Stimulated activated CD8-positive, alpha-beta memory T cell treated with anti-CD3 and anti-CD28 coated beads, Interleukin-12 subunit alpha, Interleukin-12 subunit beta, amount 100 ng/mL, for 24 hours (primary cell): ENCODE data around the gene SPATA25.
"Not testable (repeated sequence)": the region's sequence is repeated elsewhere in the genome, so short reads cannot be mapped to it uniquely, and the experiment has no call there.

Source experiments
- DNase-seq: peaks from one replicate; pipeline ENCODE4 v3.0.0-alpha.2; 2020; ENCODE audit errors: extremely low read depth

The SPATA25 gene

DNA sequence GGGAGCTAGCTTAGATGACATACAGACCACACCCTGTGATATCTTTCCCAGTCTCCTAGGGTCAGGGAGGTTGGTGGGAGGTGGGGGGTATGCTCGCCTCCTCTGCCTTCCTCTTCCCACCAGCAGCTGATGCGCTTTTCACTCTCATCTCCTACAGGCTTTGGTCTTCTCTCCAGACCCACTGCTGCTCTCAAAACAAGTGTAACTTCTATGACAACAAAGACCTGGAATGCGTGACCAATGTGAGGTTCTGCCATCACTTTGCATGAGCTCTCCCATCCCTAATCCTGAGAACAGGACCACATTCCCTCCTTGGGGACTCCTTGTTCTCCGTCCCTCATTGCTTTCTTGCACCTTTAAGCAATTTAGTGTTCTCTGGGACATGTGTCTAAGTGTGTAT is 6.4 kb upstream of the SPATA25 start:
- no peak for DNase-seq

DNA sequence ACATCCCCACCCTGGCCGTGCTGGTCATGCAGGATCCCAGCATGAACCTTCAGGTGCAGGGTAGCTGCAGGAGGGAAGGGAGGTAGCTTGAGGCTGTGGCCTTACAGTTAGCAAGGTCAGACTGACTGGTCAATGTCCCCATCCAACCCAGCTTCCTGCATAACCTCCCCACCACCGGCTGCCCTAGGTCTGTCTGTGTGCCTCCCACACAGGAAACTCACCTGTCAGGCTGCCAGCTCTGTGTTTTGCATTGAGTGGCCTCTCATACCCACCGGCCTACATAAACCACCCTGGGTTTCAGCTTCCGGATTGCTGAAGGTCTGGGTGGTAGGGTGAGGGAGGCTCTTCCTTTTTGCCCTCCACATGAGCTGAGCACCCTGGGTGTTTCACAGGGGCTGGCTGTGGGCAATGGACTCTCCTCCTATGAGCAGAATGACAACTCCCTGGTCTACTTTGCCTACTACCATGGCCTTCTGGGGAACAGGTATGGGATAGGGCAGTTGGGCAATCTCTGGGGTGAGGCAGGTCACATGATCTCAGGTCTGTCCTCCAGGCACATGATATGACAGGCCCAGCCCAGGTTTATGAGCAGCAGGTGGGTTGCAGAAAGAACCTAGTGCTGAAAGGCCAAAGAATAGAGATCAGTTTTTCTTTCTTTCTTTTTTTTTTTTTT is 5.5 kb upstream of the SPATA25 start:
- no peak for DNase-seq

DNA sequence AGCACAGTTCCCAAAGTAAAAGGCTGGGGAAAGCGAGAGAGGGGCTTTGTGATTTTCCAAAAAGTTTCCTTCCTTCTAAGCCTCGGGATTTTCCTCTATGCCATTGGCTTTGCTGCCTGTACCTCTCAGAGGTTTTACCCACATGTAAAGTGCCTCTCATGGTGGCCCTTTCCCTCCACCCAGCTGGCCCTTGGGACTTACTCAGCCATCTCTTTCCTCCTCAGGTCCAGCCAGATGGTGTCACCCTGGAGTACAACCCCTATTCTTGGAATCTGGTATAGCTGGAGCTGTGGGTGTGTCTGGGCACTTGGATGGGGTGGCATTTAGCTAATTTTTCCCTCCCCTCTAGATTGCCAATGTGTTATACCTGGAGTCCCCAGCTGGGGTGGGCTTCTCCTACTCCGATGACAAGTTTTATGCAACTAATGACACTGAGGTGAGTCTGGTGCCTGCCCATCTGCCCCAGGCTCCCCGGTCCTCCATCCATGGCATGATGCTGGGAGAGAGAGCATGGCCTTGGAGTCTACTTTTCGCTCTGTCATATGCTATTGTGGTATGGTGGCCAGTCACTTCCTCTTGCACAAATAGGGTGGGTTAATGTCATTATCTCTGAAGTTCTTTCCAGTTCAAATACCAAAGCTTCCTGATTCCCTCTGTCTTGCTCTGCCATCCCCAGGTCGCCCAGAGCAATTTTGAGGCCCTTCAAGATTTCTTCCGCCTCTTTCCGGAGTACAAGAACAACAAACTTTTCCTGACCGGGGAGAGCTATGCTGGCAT is 4.8 kb upstream of the SPATA25 start:
- no peak for DNase-seq

DNA sequence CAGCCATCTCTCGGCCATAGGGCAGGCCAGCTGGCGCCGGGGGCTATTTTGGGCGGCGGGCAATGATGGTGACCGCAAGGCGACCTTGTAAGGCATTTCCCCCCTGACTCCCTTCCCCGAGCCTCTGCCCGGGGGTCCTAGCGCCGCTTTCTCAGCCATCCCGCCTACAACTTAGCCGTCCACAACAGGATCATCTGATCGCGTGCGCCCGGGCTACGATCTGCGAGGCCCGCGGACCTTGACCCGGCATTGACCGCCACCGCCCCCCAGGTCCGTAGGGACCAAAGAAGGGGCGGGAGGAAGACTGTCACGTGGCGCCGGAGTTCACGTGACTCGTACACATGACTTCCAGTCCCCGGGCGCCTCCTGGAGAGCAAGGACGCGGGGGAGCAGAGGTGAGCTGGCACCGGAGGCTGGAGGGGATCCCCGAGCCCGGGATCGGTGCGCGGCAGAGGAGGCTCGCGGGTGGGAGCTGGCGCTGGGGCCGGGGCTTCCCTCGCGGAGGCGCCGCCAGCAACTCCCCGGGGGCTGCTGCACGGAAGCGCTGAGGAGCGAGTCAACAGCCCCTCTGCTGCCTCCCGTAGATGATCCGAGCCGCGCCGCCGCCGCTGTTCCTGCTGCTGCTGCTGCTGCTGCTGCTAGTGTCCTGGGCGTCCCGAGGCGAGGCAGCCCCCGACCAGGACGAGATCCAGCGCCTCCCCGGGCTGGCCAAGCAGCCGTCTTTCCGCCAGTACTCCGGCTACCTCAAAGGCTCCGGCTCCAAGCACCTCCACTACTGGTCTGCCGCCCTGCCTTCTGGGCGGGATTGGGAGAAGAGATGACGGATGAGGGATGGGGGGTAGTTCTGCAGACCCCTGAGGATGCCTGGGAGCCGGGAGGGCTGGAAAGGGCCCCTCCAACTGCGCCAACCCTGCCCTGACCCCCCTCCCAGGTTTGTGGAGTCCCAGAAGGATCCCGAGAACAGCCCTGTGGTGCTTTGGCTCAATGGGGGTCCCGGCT is 3.9 kb upstream of the SPATA25 start, which contains the start of the genes CTSA and NEURL2:
CTSA (plus strand) TSS at position 351 of the 999 bp plus-strand sequence; CDS start at position 585, 234 bp downstream.
NEURL2 (minus strand) TSS at position 224 of the 999 bp plus-strand sequence; CDS start at position 7, 217 bp downstream.
- peak; percentile 72 for DNase-seq

DNA sequence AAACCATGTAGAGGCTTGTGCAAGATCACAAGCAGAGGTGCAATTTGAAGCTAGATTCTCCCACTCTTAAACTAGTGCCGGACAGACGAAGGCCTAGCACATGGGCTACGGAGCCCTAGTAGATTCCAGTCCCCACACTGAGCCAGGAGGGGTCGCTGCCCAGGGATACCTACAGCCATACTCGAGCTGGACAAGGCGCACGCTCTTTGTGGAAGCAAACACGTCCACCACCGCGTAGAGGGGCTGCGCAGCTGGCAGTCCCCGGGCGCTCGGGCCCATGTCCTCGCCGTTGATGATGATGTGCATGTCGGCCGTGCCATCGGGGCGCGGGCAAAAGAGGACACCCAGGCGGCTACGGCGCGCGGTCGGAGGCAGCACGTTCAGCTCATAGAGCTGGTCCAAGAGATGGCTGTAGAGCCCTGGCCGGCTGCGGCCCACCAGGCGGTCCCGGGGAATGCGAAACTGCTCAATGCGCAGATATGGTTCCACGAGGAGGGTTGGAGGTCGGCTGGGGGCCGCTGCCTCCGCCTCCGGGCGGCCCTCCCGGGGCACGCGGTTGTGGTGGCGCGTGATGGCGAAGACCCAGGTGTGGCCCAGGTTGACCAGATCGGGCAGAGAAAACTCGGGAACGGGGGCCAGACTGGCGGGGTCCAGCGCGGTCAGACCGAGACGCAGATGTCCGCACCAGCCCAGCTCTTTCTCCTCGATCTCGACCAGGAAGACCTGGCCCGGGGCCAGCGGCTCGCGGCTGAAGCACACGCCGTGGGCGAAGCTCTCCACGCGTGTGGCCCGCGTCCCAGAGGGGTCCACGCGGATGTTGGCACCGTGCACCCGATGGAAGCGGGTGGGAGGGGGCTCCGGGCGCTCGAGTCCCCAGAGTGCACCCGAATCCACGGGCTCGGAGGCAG is 2.9 kb upstream of the SPATA25 start:
- no peak for DNase-seq

DNA sequence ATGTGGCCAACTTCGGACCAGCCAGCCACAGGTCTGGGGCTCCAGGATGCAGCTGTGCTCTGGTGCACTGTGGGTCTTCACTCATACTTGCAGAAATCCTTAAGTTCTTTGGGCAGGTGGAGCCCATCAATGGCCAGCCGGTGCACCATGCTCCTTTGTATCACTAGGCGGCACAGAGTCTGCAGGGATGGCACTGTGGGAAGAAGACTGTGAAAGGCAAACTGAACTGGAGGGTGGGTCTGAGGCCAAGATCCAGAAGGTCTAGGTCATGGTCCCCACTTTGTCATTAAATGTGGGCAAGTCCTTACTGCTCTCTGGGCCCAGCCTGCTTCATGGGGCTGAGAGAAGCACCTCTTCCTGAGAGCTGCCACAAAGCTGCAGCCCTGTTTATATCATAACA is 1.3 kb upstream of the SPATA25 start:
- no peak for DNase-seq

DNA sequence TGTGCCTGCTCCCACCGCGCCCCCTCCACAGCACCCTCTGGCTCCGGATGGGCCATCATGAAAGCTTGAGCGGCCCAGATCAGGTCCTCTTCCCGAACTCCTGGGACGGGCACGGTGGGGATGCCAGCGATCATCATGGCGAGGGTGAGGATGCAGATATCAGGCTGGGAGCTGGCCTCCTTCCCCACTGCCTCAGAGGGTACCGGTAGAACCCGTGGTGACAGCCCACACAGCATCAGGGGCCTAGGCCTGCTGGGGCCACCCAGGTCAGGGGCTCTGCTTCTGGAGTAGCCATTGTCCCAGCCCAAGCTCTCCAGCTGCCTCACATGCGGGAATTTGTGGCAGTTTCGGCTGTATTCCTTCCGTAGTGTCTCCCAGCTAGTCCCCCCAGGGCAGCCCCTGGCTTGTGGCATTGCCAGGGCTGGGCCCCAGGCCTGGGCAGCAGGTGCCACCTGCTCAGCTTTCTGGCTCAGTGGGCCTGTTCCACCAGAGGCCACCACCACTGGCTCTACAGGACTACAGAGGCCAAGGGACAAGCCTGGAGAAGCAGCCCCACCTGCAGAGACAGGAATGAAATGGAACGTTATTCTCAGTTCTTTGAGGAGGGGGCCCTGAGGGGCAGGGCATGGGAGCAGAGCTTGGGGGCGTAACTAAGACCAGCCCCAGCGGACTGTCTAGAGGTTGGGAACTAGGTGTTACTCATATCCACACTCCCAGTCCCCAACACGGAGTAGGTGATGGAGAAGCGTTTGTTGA is 654 bp downstream of the SPATA25 start:
- DNase-seq: no peak

DNA sequence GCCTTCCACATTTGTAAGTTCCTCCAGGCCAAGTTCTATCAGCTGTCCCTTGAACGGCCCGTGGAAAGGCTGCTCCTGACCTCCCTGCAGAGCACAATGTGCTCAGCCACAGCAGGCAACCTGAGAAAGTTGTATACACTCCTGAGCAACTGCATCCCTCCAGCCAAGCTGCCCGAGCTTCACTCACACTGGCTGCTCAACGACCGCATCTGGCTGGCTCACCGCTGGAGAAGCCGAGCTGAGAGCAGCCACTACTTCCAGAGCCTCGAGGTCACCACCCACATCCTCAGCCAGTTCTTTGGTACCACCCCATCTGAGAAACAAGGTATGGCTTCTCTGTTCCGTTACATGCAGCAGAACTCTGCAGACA is 4.3 kb downstream of the SPATA25 start:
- no peak for DNase-seq

DNA sequence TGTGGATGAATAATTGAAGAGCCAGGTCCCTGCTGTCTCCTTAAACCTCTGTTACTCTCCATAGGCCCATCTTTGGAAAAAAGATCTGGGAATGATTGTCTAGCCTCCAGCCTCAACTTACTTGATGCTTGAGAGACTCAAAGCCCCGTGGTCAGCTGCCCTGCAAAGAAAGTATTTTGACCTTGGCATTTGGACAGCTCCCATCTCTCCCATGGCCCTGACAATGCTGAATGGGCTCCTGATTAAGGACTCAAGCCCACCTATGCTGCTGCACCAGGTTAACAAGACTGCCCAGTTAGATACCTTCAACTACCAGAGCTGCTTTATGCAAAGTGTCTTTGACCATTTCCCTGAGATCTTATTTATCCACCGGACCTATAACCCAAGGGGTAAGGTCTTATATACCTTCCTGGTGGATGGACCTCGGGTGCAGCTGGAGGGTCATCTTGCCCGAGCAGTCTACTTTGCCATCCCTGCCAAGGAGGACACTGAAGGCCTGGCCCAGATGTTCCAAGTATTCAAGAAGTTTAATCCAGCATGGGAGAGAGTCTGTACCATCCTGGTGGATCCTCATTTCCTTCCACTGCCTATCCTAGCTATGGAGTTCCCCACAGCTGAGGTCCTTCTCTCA is 4.8 kb downstream of the SPATA25 start:
- DNase-seq: no peak

DNA sequence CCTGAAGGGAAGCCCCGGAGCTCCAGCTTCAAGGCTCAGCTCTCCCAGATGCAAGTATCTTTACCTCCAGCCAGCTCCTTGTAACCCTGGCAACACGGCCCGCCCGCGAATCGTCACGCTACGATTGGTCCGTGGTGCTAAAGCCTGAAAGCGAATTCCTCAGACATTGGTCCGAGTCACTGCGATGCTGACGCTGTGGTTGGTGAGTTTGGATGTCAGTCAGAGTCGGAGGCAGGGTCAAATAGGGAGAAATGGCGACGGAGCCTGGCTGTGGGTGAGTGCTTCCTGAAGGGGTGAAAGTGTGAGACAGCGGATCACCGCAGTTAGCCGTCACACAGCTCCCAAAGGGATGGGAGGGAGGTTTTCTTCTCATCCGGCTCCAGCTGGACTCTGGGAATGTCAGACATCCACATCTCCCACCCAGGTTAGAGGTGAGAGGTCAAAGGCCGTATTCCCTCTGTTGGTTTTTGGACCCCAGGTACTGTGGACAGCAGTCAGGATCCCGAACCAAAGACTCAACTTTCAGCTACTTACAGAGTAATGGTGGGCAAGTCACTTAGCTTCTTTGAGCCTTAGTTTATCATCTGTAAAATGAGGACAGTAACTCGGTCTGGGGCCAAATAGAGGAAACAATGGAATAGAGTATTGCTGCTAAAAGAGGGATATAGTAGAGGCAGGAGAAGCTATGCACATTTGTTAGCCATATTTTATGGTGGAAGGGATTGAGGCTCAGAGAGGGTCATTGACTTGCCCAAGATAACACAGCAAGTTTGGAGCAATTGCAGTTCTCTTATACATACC is 6.2 kb downstream of the SPATA25 start, which contains the start of gene ZSWIM1:
ZSWIM1 (plus strand) TSS at position 240 of the 801 bp plus-strand sequence. CDS start 1,366 bp downstream, outside the sequence.
- DNase-seq: peak; percentile 89

DNA sequence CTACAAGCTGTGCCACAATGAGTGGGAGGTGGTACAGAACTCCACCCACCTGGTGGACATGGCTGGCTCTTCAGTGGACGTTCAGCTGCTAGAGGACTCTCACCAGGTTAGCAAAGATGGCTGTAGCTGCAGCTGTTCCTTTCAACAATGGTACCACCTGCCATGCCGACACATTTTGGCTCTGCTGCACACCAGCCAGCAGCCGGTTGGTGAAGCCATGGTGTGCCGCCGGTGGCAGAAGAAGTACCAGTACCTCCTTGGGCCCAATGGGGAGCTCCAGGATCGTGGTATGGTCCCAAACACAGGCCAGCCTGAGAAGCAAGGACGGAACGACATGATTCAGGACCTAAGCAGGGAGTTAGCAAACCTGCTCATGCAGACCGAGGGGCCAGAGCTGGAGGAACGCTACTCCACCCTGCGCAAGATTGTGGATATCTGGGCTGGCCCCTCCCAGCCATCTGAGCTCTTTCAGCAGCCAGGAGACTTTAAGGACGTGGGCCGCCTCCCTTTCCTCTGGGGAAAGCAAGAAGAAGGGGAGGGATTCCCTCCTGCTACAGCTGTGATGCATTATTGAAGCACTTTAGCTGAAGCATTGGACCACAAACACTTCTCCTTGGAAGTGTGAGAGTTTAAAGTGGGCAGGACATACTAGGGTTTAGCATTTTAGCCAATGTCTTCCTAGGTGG is 9.2 kb downstream of the SPATA25 start:
- DNase-seq: no peak

DNA sequence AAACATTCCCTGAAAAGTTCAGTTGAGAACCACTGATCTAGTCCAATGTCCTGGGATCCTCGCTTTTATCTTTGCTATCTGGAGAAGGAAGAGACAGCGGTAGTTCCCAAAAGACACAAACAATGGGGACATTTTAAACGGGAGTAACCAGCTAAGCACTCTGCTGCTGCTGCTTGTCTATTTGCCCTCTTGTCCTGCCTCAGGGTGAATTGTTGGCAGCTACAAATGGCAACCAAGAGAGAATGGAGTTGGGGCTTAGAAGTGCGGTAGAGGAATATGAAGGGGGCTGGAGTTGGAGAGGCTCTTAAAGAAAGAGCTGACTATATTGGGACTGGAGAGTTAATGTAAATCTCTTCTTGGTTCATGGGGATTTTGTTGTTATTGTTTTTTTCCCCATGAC is 12.8 kb downstream of the SPATA25 start:
- DNase-seq: no peak

DNA sequence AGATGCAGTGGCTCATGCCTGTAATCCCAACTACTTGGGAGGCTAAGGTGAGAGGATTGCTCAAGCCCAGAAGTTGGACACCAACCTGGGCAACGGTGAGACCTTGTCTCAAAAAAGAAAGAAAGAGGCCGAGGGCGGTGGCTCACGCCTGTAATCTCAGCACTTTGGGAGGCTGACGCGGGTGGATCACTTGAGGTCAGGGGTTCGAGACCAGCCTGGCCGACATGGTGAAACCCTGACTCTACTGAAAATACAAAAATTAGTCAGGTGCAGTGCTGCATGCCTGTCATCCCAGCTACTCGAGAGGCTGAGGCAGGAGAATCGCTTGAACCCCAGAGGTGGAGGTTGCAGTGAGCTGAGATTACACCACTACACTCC is 13.3 kb downstream of the SPATA25 start:
- DNase-seq: not testable (repeated sequence)

DNA sequence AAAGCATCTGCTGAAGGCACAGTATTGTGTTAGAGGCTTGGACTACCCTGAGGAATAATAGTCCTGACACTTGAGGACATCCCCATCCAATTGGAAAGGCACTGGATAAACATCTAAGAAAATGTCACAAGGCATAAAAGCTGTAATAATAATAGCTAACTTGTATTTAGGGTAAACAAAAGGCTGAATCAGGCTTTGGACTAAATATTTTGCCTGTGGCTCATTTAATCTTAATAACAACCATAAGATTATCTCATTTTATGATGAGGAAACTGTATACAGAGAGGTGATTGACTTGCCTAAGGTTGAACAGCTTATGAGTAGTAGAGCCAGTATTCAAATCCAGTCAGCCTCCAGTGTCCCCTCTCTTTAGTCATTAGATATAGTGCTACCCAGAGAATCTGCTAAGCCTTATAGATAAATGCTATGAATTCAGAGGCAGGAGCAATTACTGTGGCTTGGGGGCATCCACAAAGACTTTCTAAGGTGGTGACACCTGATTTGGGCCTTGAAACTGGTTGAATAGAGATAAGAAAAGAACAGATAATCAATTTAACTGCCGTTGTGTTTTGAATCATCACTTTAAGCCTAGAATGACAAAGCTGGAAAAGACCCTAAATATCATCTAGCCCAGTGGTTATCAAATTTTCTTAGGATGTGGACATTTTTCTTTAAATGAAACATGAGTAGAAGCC is 13.9 kb downstream of the SPATA25 start:
- no peak for DNase-seq

DNA sequence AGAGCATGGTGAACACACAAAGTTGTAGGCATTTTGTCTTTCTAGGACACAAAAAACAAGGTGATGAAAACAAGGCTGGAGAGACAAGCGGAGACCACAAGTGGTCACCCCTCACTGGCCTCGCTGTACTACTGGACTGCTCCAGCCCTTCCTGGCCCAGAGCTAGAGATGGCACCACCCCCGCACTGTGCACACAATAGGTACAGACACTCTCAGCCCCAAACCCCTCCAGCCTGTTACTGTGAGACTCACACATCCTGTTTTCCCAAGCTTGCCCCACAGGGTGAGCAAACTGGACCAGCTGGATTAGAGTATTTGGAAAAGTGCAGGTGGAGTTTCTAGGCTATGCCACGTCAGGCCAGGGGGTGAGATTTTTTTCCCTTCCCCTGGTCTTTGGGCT is 14.8 kb downstream of the SPATA25 start:
- DNase-seq: no peak

DNA sequence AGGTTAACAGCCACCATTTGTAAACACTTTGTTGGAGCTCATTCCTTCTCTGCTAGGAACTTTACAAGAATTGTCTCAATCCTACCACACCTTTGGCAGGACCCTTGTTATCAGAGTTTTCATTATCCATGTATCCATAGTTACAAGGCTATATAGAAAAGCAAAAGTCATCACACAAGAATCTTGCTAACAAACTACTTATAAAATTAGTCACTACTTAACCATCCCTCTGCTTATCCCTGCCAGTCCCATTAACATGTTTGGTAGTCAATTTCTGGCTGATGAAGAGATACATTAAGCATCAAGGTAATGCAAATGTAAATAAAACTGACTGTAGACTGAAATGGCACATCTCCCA is 19.6 kb downstream of the SPATA25 start:
- DNase-seq: no peak

DNA sequence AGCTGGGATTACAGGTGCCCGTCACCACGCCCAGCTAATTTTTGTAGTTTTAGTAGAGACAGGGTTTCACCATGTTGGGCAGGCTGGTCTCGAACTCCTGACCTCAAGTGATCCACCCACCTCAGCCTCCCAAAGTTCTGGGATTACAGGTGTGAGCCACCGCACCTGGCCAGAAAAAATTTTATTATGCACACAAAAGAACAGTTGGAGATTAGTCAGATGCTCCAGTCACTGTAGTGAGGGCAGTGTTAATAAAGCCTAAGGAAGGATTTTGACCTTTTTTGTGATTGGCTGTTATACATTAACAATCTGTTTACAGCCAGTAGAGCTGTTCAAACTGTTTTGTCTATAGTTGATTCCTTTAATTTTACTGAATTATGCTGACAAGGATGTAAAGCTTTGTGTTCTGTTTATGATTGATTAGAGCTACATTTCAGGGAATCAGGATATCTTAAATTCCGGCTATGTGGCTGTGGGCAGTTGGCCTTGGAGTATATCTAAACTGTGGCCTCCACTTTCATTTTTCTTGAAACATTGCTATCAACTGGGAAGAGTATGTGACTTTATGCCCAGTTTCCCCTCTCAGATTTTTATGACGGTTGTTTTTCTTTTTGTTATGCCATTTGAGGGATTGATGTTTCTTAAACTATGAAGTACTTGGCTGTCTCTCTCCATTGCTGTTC is 20.1 kb downstream of the SPATA25 start:
- DNase-seq: no peak
